Measurements from ENCODE around the gene ALDH1A1.

Gene ALDH1A1

GRCh38 chr9:72913382-72914009 lies 39.4 kb downstream of the ALDH1A1 start:
- DNase-seq: no peak

DNA sequence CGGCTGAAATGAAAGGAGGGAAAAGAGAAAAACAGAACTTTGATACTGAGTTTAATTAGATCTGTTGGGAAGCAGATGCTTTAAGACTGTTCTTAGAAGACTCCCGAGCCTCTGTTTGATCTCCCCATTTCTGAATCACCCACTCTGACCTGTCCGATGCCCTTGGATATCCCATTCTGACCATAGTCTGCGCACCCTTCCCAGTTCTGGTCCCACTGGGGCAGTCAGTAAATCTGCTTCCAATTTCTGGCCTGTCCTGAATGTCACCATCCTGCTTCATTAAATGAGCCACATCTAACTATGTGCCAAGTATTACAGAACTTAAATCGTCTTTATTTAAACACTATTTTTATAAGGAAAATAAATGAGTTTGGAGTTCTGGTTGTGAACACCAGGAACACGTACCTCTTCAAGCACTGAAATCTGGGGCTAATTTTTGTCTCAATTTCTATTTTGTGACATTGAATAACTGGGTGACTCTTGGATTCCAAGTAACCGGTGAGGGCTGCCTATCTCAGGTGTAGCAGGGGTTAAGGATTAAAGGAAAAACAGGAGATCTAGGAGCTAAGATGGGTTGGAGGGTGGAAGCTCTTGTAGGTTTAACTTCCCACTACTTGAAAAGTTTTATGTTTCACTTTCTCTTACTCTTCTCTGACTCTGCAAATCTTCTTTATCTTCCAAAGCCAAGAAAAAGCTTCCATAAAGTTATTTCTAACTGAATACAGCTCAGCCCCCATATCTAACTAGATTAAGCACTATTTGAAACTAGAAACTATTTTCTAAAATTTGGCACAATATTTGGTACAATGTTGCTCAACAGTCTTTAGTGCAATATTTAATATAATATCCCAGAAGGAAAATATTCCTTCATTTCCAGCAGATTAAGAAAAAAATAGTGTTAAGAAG lies 40.1 kb downstream of the ALDH1A1 start:
- no peak for DNase-seq

DNA sequence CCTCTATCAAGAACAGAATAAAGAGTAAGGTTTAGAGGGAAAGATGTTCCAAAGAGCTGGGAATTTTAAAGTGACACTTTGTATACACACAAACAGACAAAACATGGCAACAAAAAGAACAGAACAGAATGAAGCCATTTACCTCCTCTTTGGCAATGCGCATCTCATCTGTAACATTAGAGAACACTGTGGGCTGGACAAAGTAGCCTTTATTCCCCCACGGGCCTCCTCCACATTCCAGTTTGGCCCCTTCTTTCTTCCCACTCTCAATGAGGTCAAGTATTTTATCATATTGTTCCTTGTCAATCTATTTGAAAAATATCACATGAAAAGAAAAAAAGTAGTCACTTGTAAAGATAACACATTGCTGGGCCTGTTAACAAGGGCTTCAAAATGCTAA lies 41.0 kb downstream of the ALDH1A1 start:
- DNase-seq: no peak

- no peak for DNase-seq
Observed at GRCh38 chr9:72911247-72911775, 41.5 kb downstream of the ALDH1A1 start.

DNA sequence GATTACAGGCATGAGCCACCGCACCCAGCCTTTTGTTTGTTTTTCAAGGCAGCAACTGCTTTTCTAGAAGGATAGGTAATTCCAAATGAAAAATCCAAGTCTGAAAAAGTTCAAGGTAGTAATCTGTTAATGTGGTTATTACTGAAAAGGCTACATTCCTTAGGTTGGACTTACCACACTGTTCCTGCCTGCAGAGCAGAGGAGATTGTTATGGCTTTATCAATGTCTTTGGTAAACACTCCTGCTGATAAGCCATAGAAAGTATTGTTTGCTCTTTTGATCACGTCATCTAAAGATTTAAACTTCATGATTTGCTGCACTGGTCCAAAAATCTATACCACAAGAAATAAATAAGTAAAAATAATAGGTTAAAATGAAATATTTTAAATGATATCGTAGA lies 43.4 kb downstream of the ALDH1A1 start:
- DNase-seq: no peak

- no peak for DNase-seq
Observed at GRCh38 chr9:72907421-72907820, 45.4 kb downstream of the ALDH1A1 start.

- DNase-seq: no peak
Observed at GRCh38 chr9:72906810-72907209, 46.0 kb downstream of the ALDH1A1 start.

GRCh38 chr9:72905514-72906480 lies 47.1 kb downstream of the ALDH1A1 start:
- DNase-seq: no peak

DNA sequence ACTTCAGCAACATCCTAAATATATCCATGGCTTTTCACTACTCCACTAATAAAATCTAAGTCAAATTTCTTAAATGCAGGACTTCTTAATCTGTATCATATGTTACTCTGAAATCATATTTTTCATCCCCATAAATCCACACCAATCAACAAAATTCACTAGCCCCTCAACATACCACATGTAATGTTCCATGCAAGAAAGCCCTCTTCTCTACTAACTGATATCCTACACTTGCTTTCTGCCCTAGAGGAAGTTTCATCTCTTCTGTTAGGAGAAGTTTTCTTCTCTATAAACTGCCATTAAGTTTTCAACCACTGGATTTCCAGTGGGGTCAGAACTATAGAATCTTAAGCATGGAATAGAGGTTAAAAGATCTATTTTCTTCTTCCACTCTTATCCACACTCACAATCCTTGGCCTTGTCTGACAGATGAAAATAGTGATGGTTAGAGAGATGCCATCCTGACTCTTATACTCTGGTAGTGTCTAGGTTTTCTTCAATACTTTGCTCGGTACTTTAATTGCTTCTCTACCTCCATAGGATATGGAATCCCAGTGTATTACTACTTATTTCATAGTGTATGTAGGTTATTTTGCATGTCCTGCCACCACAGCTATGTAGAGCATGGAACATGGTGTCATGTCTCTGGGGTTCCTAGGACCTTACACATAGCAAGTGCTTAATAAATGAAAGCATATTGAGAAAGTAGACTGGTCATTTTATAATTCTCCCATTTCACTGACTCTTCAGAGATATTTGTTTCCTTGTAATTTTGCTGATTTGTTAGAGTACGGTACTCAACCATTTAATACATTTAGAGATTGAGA lies 48.4 kb downstream of the ALDH1A1 start:
- no peak for DNase-seq

- DNase-seq: no peak
Observed at GRCh38 chr9:72903103-72903502, 49.8 kb downstream of the ALDH1A1 start.

DNA sequence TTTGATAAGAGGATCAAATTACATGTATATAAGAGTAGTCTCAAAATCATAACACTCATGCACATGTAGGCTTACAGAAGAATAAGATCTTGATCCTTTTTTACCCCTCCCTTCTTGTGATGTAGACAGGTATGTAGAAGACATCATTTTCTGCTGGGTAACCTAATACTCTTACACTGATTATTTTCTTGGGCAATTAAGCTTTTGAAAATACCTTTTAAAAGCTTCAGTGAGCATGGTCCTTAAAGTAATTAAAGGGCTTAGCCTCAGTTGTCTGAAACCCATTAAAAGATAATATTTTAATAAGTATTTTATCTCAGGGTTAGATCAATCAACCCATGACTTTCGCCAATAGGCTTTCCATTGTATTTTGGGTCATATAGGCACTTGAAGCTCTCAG lies 50.6 kb downstream of the ALDH1A1 start:
- no peak for DNase-seq

DNA sequence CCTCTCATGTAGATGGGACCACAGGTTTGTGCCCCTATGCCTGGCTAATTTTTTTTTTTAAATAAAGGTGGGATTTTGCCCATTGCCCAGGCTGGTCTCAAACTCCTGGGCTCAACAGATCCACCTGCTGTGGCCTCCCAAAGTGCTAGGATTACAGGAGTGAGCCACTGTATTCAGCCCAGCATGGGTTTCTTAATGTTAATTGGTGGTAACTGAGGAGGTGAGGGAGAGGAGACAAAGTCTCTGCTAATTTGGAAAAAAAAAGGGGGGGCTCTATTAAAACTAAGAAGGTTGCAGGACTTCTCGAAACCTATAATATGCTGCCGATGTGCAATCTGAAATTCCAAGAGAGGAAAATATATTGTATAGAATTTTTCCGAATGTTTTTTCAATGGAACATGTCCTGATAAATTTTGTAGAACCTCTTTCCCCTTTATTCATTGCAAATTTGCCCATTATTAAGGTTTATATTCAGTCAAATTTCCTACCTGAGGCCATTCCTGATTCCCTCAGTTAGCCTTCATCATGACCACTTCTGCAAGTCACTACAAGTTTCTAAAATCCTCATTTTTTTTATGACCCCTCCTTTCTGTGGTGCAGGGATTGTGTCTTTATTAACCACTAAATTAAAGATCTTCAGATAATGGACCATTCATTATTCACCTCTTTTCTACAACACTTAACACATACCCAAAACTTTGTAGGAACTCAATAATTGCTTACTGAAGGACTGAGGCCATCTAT lies 52.9 kb downstream of the ALDH1A1 start:
- no peak for DNase-seq

- no peak for DNase-seq
Observed at GRCh38 chr9:72898784-72899733, 53.8 kb downstream of the ALDH1A1 start.

GRCh38 chr9:72898360-72898759 lies 54.5 kb downstream of the ALDH1A1 start:
- no peak for DNase-seq

- DNase-seq: no peak
Observed at GRCh38 chr9:72897069-72897649, 55.7 kb downstream of the ALDH1A1 start.

GRCh38 chr9:72896439-72896838 lies 56.4 kb downstream of the ALDH1A1 start:
- no peak for DNase-seq

DNA sequence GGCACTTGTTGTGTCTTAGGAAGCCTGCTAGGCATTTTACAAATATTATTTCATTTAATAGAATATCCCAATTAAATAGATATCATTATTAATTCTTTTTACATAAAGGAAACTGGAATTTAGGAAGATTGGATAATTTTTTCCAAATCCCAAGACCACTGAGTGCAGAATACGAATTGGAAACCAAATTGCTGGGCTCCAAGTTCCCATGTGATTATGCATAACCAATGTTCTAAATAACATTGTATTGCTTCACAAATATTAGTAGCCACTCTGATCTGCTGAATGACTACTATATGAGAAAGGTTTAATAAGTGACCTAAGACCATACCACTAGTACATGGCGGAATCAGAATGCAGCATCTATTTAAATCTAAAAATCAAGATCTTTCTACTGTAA lies 57.7 kb downstream of the ALDH1A1 start:
- DNase-seq: no peak

GRCh38 chr9:72894342-72894741 lies 58.5 kb downstream of the ALDH1A1 start:
- peak; percentile 66 for DNase-seq

DNA sequence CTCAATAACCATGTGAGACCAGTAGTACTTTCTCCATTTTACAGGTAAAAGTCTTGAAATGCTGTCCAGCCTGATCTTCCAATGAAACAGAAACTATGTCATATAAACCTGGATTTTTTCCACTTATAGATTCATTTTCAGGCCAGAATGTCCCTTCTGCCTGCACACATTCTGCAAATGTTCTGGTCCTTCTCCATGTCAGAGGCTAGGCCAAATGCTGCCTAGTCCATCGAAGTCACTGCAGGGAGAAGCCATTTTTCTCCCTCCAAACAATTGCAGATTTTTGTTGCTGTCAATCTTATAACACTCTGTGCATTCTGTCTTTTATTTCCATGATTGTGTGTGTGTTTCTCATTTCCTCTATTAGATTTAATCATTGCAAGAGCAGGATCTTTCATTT lies 59.4 kb downstream of the ALDH1A1 start:
- DNase-seq: no peak

DNA sequence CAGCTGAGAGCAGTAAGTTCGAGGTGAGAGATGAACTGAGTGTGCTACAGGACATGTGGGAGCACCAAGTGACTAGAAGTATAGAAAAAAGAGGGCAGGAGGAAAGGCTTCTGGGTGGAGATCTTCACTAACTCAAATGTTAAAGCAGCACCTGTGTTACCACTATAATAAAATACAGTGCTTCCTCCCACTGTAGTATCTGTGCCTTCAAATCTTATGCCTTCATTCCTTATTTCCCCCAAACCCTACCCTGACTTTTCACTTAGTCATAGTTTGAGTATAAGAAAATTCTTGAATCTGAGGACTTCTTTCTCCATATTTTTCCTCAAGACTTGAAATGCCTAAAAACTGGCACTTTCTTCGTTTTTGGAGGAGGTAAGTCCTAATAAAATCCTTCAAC lies 61.8 kb downstream of the ALDH1A1 start:
- DNase-seq: no peak

Data from EL (cell line).